GM18951 (cell line): ENCODE data around the gene LENEP.
A peak's percentile ranks its signal among the peaks of the same experiment; 100 is the strongest.
"Not testable (repeated sequence)": the region's sequence is repeated elsewhere in the genome, so short reads cannot be mapped to it uniquely, and the experiment has no call there.

Experiments
- POLR2A ChIP-seq: IDR thresholded peaks from 4 replicates; pipeline ENCODE4 v1.6.1; 2011; ENCODE audit warnings: mild to moderate bottlenecking; ENCODE audit not compliant: insufficient read length, insufficient read depth; ENCODE audit errors: extremely low read depth
- in situ Hi-C: fragments of 300-500 bp; cut with MboI; formaldehyde crosslinking; loops from one replicate; pipeline ENCODE4 v1.12.0; 2022; ENCODE audit warnings: low sequenced_read_pairs, mixed read lengths, inconsistent platforms; ENCODE audit not compliant: unreplicated experiment

Gene LENEP

DNA sequence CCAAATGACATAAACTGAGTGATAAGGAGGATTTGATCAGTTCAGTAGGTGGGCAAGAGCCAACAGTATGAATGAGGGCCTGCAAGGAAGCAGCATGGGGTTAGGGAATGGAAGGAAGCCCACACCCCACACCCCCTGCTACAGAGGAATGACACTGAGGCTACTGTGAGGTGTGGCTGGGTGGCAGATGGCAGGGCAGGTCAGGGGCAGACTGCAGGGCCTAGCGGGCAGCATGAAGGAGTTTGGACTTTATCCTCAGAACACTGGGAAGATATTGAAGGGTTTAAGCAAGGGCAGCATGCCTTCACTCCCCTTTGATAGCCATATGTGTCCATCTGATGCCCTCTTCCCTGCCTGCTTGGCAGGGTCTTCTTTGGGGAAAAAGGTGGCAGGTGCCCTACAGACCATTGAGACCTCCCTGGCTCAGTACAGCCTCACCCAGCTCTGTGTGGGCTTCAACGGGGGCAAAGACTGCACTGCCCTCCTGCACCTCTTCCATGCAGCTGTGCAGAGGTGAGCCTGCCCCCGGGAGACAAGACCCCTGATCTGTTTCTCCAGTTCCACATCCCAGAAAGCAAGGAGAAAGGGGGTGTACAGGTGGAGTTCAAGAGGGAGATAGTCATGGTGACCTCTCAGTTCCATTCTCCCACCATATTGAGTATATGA is 4.1 kb upstream of the LENEP start:
- in situ Hi-C loops = no loop called here
- TF ChIP-seq POLR2A = no peak

DNA sequence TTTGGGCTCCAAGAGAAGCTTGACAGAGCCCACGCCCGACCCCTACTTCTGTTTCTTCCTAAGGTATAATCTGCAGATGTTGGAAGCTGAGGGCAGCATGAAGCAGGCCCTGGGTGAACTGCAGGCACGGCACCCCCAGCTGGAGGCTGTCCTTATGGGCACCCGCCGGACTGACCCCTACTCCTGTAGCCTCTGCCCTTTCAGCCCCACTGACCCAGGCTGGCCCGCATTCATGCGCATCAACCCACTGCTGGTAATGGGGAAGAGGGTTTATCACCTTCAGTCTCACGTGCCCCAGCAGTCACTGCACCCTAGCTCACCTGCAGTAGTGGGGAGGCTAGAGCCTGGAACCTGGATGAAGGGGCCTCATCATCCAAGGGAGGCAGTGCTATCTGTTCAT is 3.1 kb upstream of the LENEP start:
- TF ChIP-seq POLR2A = no peak
- in situ Hi-C loops = no loop called here

DNA sequence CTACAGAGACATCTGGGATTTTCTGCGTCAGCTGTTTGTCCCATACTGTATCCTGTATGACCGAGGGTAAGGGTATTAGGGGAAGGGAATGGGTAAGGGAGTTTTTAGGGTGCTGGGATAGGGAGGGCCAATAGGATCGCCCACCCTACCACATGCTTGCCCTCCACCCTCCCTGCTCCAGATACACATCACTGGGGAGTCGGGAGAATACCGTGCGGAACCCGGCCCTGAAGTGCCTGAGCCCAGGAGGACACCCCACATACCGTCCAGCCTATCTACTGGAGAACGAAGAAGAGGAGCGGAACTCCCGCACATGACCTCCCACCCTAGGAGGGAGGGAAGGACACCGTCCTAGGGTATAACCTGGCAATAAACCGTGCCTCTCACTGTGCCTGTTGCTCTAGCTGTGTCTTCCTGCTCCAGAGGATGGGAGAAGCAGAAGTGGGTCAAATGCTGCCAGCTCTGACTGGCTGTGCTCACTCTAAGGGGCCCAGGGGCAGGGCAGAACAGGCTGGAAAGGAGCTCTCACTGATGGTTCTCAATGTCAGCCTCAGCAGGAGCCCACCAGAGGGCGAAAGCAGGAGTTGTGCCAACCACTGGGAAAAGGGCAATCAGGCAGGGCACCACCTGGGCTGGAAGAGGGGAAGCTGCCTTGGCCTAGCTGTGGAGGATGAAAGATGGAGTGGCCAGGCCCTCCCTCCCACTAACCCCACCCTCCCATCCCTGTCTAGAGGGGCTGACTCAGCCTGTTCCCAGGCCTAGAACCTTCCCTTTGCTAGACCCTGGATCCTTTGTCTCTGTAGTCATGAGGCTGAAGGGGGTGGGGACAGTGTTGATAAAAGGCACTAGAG is 440 bp upstream of the LENEP start:
- in situ Hi-C loops = no loop called here
- no peak for TF ChIP-seq POLR2A

DNA sequence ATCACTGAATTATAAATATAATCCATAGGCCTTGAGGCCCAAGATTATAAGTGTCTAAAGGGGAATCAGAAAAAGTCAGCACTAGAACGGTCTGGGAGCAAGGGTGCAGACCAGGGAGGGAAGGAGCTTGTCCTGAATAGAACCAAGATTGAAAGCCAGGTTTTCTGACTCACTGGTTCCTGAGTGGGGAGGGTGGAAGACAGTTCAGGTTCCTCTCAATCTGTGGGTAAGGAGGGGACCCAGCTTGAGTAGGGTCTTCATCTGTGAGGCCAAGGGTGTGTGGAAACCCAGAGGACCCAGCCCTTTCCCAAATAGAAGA is 842 bp downstream of the LENEP start:
- in situ Hi-C loops = no loop called here
- no peak for TF ChIP-seq POLR2A

DNA sequence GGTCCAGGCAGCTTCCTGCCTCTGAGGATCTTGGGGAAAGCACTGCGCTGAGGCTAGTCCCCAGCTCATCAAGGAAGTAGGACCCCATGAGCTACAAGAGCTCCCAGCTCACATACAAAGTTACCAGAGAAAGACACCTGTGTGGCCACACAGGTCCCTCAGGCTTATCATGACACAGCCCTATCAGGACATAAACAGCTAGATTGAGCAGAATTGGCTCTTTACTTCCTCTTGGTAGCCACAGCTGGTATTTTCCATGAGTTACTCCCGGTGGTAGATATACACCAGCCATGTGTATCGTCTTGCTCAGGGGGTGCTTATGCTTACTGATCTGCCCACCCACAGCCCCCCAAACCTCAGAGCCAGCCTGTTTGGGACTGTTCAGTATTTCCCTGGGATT is 1.2 kb downstream of the LENEP start:
- in situ Hi-C loops = no loop called here
- no peak for TF ChIP-seq POLR2A

DNA sequence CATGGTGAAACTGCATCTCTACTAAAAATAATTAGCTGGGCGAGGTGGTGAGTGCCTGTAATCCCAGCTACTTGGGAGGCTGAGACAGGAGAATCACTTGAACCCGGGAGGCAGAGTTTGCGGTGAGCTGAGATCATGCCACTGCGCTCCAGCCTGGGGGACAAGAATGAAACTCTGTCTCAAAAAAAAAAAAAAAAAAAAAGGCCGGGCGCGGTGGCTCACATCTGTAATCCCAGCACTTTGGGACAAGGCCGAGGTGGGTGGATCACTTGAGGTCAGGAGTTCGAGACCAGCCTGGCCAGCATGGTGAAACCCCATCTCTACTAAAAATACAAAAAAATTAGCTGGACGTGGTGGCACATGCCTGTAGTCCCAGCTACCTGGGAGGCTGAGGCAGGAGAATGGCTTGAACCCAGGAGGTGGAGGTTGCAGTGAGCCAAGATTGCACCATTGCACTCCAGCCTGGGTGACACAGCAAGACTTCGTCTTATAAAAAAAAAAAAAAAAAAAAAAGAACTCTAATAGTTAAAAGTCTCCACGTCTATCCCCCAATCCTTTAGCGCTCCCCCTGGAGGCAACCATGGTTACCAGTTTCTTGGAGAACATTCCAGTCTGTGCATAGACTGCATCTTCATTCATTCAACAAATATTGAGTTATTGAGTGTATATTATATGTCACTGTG is 2.1 kb downstream of the LENEP start:
- in situ Hi-C loops = not testable (repeated sequence)

DNA sequence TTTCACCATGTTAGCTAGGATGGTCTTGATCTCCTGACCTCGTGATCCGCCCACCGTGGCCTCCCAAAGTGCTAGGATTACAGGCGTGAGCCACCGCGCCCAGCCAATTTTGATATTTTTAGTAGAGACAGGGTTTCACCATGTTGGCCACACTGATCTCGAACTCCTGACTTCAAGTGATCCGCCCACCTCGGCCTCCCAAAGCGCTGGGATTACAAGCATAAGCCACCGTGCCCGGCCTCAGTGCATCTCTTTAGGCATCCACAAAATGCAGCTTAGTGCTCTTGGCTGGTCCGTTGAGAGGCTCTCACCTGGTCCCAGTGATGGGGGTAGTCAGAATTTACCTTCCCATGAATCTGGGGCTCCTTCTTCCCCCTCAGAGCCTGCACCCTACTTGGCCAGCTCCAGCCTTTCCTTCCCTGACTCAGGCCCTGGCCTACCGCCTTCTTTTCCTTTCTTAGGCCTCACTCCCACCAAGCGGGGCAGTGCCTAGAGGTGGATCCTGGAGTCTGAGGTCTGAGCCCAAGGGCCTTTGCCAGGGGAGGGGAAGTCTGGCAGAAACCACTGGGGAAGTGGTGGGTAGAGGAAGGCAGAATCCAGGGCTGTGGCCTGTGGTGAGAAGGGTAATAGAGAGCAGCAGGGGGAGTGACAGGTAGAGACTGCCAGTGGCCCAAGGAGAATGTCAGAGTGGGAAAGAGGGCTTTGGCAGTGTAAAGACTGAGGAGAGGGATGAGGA is 3.7 kb downstream of the LENEP start:
- in situ Hi-C loops = no loop called here
- TF ChIP-seq POLR2A = no peak

DNA sequence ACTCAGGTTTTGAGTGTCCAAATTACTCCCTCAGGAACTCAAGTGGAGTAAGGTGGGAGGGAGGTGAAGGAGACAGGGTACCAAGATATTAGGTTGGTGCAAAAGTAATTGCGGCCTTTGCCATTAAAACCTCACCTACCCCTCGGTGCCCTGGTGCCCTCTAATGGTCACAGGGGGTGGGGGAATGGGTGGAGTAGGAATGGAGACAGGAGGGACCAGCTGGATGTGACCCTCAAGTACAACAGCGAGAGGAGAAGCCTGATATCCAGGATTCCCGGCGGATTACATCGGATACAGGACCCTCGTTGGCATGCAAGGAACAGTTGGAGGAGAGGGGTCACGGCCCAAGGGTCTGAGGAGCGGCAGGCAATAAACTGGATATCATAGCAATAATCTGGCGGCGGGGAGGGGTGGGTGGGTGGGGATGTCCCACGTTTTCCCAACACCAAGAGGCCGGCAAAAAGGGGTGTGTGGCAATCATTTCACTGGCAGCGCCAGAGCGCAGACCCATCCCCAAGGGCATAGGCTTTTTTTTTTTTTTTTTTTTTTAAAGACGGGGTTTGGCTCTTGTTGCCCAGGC is 4.9 kb downstream of the LENEP start:
- in situ Hi-C loops = no loop called here
- TF ChIP-seq POLR2A = no peak

DNA sequence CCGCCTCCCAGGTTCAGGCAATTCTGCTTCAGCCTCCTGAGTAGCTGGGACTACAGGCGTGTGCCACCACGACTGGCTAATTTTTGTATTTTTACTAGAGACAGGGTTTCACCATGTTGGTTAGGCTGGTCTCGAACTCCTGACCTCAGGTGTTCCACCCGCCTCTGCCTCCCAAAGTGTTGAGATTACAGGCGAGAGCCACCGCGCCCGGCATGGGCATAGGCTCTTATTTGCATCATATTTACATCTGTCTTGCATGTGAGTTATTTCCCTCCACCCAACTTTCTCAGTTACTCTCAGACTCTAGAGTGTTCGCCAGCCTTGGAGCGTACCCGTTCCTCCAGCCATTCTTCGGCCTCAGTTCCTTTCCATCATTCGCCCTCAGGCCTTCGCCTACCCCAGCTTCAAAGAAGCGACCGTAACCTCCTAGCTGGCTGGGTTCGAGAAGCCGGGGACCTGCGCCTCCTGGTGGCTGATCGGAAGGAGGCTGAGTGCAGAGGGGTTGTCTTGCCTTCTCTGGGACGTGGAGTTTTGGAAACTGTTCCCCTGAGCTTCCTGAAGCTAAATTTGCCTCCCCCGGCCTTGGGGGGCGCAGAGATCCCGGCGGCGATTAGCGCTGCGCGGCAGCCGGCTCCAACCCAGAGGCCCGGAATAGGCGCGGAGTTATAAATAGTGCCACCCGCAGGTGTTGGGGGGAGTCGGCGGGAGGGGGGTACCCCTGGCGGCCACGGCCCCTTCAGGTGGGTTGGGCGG is 5.6 kb downstream of the LENEP start:
- TF ChIP-seq POLR2A = peak; percentile 52
- in situ Hi-C loops = no loop called here

DNA sequence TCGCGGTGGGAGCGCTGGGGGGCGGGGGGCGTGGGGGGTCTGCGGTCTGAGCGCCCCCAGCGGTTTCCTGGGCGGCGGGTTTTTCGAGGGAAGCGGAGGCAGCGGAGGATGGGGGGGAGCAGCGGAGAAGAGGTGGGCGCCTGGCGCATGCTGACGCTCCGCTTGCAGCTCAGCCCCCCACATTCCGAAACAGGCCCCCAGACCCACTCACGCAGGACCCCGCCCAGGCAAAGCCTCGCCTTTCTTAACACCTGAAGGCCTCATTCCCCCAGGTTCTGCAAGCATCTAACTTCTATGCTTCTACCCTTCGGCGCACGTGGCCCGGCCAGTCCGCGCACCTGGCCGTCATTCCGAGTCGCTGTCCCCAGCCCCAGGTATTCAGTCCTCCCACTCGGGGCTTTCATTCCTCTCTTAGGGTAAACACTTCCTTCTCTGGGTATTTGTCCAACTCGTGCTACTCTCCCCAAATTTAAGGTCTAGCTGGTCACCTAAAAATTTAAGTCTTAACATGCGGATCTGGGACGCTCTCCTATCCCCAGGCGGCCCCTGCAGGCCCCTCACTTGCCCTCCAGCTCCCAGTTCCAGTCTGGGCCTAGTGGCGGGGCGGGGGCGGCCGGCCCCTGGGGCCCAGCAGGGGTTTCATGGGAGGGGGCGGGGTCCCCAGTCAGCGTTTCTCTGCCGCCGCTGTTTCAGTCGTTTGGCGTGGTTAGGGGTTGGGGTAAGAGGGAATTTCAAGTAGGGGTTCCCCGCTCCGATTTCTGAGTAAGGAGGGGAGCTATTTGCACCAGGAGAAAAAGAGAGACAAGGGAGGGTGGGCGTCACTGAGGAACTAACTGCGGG is 6.4 kb downstream of the LENEP start:
- peak; percentile 43 for TF ChIP-seq POLR2A

DNA sequence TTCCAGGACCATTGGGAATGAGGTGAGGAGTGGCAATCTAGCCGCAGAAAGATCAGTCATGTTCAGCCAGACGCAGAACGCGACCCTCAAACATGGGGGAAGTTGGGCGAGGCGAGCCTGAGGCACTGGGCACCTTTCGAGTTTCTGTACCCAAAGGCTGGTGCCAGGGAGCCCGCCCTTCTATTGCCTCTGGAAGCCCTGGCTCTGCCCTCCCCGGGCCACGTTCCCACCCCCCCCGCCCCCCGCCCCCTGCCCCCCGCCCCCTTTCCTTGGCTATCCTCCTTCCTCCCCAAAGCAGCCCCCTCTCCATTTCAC is 7.0 kb downstream of the LENEP start:
- in situ Hi-C loops = no loop called here
- TF ChIP-seq POLR2A = no peak

More for the DNA sequence above, 6.4 kb downstream of the LENEP start:
- in situ Hi-C loops = no loop called here
